ENCODE results near the gene MACROD2. TPM values are rescaled to one million over a fixed set of nuclear protein-coding genes. Genes with fewer than 3 reads are reported as not detected.

Gene MACROD2
- total RNA-seq, 3 donors from 2014 or later, result 3.2 to 7.6 (median 6.4) TPM

DNA sequence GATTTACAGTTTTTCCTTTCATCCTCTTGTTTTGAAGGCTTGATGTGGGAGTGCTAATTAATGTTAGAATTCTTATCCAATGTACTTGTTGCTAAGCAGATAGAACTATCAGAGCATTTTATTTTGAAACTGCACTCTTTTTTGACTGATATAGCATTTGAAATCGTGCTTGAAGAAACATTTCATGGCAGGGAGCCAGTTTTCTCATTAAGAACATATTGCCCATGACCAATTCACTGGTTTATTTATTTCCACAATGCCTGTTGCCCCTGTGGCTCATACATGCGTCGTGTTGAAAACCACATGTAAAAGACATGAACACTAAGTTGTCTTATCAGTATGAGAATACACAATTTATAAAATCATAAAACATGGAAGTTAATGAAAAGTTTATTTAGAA is 821.8 kb downstream of the MACROD2 start:
- H3K4me1 ChIP-seq (ENCODE audit: low read depth), result no peaks in the 10 kb centered on the region
- no peak for ATAC-seq
- intact Hi-C loops (cut with DNase I, micrococcal nuclease), result no loop called here
- H3K4me3 ChIP-seq, result no peak overlapping the region
- DNase-seq, result no peak
- no peaks in the 10 kb centered on the region for H3K9me3 ChIP-seq
- no peaks in the 10 kb centered on the region for H3K36me3 ChIP-seq (ENCODE audit: low read depth)
- TF ChIP-seq, protein P1, sequence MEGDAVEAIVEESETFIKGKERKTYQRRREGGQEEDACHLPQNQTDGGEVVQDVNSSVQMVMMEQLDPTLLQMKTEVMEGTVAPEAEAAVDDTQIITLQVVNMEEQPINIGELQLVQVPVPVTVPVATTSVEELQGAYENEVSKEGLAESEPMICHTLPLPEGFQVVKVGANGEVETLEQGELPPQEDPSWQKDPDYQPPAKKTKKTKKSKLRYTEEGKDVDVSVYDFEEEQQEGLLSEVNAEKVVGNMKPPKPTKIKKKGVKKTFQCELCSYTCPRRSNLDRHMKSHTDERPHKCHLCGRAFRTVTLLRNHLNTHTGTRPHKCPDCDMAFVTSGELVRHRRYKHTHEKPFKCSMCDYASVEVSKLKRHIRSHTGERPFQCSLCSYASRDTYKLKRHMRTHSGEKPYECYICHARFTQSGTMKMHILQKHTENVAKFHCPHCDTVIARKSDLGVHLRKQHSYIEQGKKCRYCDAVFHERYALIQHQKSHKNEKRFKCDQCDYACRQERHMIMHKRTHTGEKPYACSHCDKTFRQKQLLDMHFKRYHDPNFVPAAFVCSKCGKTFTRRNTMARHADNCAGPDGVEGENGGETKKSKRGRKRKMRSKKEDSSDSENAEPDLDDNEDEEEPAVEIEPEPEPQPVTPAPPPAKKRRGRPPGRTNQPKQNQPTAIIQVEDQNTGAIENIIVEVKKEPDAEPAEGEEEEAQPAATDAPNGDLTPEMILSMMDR (IDR thresholded peaks at IDR 0.05), result no peak

DNA sequence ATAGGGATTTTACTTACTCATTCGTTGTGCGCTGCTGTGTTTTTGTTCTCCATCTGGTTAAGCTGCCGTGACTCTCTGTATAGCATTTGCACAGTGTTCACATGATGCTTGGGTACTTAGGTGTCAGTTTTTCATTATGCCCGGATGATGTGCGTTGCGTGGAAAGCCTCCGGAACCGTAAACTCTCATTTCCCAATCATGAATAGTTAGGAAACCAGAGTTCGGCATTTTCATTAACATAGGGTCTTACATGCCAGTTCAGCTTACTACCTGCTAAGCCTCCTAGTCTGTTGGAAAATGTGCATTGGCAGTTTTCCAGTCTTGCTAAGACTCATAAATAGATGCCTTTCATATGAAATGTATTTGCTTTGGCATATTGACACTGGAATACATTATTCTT is 825.5 kb downstream of the MACROD2 start:
- Histone ChIP-seq H3K36me3 (ENCODE audit: low read depth) (no peaks in the 10 kb centered on the region), H3K9me3 (no peaks in the 10 kb centered on the region), H3K4me1 (ENCODE audit: low read depth) (no peaks in the 10 kb centered on the region), H3K4me3 (no peak overlapping the region)
- ATAC-seq (no peak), DNase-seq (no peak)
- intact Hi-C loops (cut with DNase I, micrococcal nuclease), result no loop called here
- TF ChIP-seq, protein P1 (IDR thresholded peaks at IDR 0.05), result no peak

DNA sequence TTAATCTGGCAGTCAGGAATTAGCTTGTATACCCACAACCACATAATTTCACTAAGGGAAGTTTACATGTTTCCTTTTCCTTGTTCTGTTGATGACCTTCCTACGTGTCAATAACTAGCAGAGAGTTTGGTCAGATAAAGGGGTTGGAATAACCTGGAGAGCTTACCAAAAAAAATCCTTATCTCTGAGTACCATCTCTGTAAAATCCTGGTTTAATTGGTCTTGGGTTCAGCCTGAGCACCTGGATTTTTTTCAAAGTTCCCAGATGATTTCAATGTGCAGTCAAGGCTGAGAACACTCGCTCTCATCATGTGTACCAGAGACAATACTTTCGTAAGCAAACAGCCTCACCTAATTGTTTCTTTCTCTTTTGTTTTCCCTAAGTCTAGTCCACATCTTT is 825.9 kb downstream of the MACROD2 start:
- Histone ChIP-seq H3K36me3 (ENCODE audit: low read depth) (no peaks in the 10 kb centered on the region), H3K4me3 (no peak overlapping the region)
- intact Hi-C loops (cut with DNase I, micrococcal nuclease), result no loop called here

DNA sequence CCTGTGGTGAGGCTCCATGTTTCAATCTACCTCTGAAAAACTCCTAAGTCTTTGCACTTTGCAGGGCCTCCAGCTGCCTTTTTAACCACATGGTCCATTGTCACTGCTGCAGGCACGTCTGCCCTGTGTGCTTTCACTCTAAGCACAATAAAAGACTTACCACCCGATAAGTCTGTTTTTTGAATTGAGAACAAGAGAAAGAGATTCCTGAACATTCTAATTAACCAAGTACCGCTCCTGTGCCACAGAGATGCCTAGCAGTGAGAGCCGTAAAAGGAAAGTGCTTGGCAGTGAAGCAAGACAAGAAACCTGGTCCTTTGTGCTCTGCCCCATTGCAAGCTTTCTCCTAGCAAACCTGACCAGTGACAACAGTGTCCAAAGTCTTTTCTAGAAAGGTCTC is 829.7 kb downstream of the MACROD2 start:
- H3K4me3 ChIP-seq, result no peak overlapping the region
- ATAC-seq, result no peak
- no peaks in the 10 kb centered on the region for H3K36me3 ChIP-seq (ENCODE audit: low read depth)
- TF ChIP-seq, protein P1 (IDR thresholded peaks at IDR 0.05), result no peak
- DNase-seq, result no peak
- no peaks in the 10 kb centered on the region for H3K9me3 ChIP-seq
- no peaks in the 10 kb centered on the region for H3K4me1 ChIP-seq (ENCODE audit: low read depth)
- intact Hi-C loops (cut with DNase I, micrococcal nuclease), result no loop called here

More for the DNA sequence above, 825.9 kb downstream of the MACROD2 start:
- H3K9me3 ChIP-seq, result no peaks in the 10 kb centered on the region
- no peaks in the 10 kb centered on the region for H3K4me1 ChIP-seq (ENCODE audit: low read depth)
- ATAC-seq (no peak), DNase-seq (no peak)
- TF ChIP-seq, protein P1 (IDR thresholded peaks at IDR 0.05), result no peak

DNA sequence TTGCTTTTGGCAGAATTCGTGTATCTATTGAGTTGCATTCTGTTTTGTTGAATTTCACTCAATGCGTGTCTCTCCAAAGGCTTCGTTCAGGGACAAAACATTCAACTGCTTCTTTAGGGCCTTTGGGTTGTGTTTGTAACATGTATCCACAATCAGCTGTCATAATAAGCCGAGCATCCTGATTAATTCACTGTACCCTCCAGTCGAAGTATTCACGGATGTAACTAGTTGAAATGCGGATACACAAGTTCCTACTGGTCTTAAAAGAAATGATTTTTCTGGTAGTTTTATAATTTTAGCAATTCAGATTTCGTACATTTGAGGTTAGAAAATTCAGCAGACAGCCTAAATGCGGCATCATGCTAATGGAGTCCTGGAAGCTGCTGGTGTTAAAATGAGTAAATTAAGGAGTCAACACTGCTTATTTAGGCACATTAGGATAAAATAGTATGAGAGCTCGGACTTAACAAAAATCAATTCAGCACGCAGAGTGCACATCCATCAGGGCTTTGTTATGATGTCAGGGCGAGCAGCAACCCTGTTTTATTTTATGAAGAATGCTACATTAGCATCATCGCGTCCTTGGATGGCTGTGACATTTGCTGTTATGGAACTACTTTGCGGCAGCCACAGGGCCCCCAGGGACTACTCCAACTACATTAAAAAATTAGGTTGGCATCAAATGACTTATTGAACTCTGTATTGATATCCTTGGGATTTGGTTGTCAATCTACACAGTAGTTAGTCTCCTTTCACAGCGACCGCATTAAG is 831.4 kb downstream of the MACROD2 start:
- DNase-seq (no peak), ATAC-seq (no peak)
- H3K36me3 ChIP-seq (ENCODE audit: low read depth), result no peaks in the 10 kb centered on the region
- intact Hi-C loops (cut with DNase I, micrococcal nuclease), result no loop called here
- H3K4me1 ChIP-seq (ENCODE audit: low read depth), result no peaks in the 10 kb centered on the region
- TF ChIP-seq, protein P1 (IDR thresholded peaks at IDR 0.05), result no peak
- no peak overlapping the region for H3K4me3 ChIP-seq
- no peaks in the 10 kb centered on the region for H3K9me3 ChIP-seq
